ENCODE results near the gene PRM2. TPM values are rescaled to one million over a fixed set of nuclear protein-coding genes. Genes with fewer than 3 reads are reported as not detected.
A peak's percentile ranks its signal among the peaks of the same experiment; 100 is the strongest.

PRM2 gene
- polyA plus RNA-seq, 10 donors: not detected

- no peak for DNase-seq
Measured at GRCh38 chr16:11249233-11250061, 26.8 kb downstream of the PRM2 start.

- no peak for DNase-seq
Measured at GRCh38 chr16:11248133-11248532, 28.1 kb downstream of the PRM2 start.

- no peak for DNase-seq
Measured at GRCh38 chr16:11245988-11246387, 30.3 kb downstream of the PRM2 start.

- no peak for DNase-seq
Measured at GRCh38 chr16:11245222-11245737, 31.0 kb downstream of the PRM2 start.

GRCh38 chr16:11242658-11243057 lies 33.6 kb downstream of the PRM2 start:
- DNase-seq: no peak

GRCh38 chr16:11241480-11242204 lies 34.6 kb downstream of the PRM2 start:
- DNase-seq: no peak

GRCh38 chr16:11240636-11241473 lies 35.4 kb downstream of the PRM2 start:
- DNase-seq: no peak

GRCh38 chr16:11239644-11240632 lies 36.3 kb downstream of the PRM2 start:
- no peak for DNase-seq

- DNase-seq: no peak
Measured at GRCh38 chr16:11238272-11239202, 37.7 kb downstream of the PRM2 start.

GRCh38 chr16:11236461-11237254 lies 39.6 kb downstream of the PRM2 start:
- no peak for DNase-seq

GRCh38 chr16:11235703-11235991 lies 40.6 kb downstream of the PRM2 start:
- DNase-seq: no peak

- DNase-seq: no peak
Measured at GRCh38 chr16:11234884-11235702, 41.2 kb downstream of the PRM2 start.

- DNase-seq: no peak
Measured at GRCh38 chr16:11233727-11234376, 42.4 kb downstream of the PRM2 start.

GRCh38 chr16:11232852-11233726 lies 43.2 kb downstream of the PRM2 start:
- DNase-seq: peak in 1 of 3 donors; percentile 37

- no peak for DNase-seq
Measured at GRCh38 chr16:11232302-11232851, 43.9 kb downstream of the PRM2 start.

- DNase-seq: no peak
Measured at GRCh38 chr16:11231367-11231970, 44.8 kb downstream of the PRM2 start.

Measured in muscle of back (tissue), 11 donors.